Parathyroid adenoma (tissue), 2 donors: ENCODE measurements around the gene ZNF599.
A peak's percentile ranks its signal among the peaks of the same experiment; 100 is the strongest.

Experiments used
- H2AFZ ChIP-seq: fragments of 300-600 bp; sonication (generic); one replicate; pipeline ENCODE4 v1.7.0; 2017; ENCODE audit warnings: antibody characterized with exemption, mild to moderate bottlenecking
- H3K27ac ChIP-seq: fragments of 300-600 bp; sonication (generic); one replicate; pipeline ENCODE4 v1.7.0; 2017
- H3K27me3 ChIP-seq: fragments of 300-600 bp; sonication (generic); one replicate; pipeline ENCODE4 v1.7.0; 2017; ENCODE audit warnings: low read length; ENCODE audit not compliant: control insufficient read depth, insufficient read depth
- H3K36me3 ChIP-seq: fragments of 300-600 bp; sonication (generic); one replicate; pipeline ENCODE4 v1.7.0; 2017; ENCODE audit warnings: low read length; ENCODE audit not compliant: control insufficient read depth, insufficient read depth
- H3K4me1 ChIP-seq: fragments of 300-600 bp; sonication (generic); one replicate; pipeline ENCODE4 v1.7.0; 2017; ENCODE audit warnings: control low read depth
- H3K4me2 ChIP-seq: fragments of 300-600 bp; sonication (generic); one replicate; pipeline ENCODE4 v1.7.0; 2017; ENCODE audit warnings: low read length
- H3K4me3 ChIP-seq: fragments of 300-600 bp; sonication (generic); one replicate; pipeline ENCODE4 v1.7.0; 2017; ENCODE audit warnings: low read depth, low read length
- H3K79me2 ChIP-seq: fragments of 300-600 bp; sonication (generic); one replicate; pipeline ENCODE4 v1.7.0; 2017; ENCODE audit warnings: control low read depth
- H3K9ac ChIP-seq: fragments of 300-600 bp; sonication (generic); one replicate; pipeline ENCODE4 v1.7.0; 2017; ENCODE audit warnings: mild to moderate bottlenecking
- H3K9me3 ChIP-seq: fragments of 300-600 bp; sonication (generic); one replicate; pipeline ENCODE4 v1.7.0; 2017; ENCODE audit warnings: low read length; ENCODE audit not compliant: control insufficient read depth
- TF ChIP-seq, protein P1 (sequence below): fragments of 300-600 bp; sonication (generic); IDR thresholded peaks from one replicate; pipeline ENCODE4 v1.7.0; 2017; ENCODE audit warnings: antibody characterized with exemption, mild to moderate bottlenecking
- donor health status: primary hyperparathyroidism.

ZNF599 gene

GRCh38 chr19:34733266-34733745 is 39.7 kb downstream of the ZNF599 start:
- Histone ChIP-seq H3K9ac (peak overlapping the region; percentile 70), H3K4me3 (peak overlapping the region; percentile 87), H3K9me3 (no peaks in the 10 kb centered on the region), H3K4me1 (peaks cover 7% of the 10 kb centered on the region), H3K27me3 (no peaks in the 10 kb centered on the region), H3K36me3 (peaks cover 4% of the 10 kb centered on the region), H3K4me2 (peak overlapping the region; percentile 89), H3K79me2 (peaks cover 2% of the 10 kb centered on the region), H3K27ac (peak overlapping the region; percentile 89), H2AFZ (peak overlapping the region; percentile 90)
- TF ChIP-seq, protein P1, sequence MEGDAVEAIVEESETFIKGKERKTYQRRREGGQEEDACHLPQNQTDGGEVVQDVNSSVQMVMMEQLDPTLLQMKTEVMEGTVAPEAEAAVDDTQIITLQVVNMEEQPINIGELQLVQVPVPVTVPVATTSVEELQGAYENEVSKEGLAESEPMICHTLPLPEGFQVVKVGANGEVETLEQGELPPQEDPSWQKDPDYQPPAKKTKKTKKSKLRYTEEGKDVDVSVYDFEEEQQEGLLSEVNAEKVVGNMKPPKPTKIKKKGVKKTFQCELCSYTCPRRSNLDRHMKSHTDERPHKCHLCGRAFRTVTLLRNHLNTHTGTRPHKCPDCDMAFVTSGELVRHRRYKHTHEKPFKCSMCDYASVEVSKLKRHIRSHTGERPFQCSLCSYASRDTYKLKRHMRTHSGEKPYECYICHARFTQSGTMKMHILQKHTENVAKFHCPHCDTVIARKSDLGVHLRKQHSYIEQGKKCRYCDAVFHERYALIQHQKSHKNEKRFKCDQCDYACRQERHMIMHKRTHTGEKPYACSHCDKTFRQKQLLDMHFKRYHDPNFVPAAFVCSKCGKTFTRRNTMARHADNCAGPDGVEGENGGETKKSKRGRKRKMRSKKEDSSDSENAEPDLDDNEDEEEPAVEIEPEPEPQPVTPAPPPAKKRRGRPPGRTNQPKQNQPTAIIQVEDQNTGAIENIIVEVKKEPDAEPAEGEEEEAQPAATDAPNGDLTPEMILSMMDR, result no peak

DNA sequence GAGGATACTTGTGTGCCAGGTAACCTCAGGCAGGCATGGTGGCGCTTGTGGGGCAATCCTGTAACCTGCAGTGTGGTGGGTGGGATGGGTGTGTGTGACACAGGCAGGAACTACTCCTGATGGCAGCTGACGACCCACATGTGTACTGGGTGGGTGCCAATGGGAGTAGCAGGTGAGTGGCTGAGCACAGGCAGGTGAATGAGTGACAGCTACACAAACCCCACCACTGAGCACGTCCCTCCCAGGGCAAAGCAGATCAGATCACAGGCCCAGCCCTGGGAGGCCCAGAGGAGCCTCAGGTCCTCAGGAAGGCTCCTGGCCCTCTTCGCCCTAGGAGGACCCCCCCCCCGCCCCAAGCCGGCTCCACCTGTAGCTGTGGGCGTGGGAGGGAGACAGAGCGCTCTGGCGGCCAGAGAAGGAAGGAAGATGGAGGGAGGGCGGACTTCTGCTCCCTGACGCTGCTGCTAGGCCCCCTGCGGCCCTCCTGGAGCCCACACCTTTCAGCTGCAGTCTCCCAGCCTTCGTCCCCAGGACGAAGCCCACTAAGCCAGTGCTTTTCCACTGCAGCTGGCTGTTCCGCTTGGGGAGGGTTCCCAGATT is 40.3 kb downstream of the ZNF599 start:
- Histone ChIP-seq H3K27ac (peak overlapping the region; percentile 89), H3K9me3 (no peaks in the 10 kb centered on the region), H3K4me2 (peak overlapping the region; percentile 89), H3K4me1 (peaks cover 7% of the 10 kb centered on the region), H3K27me3 (no peaks in the 10 kb centered on the region), H3K79me2 (peaks cover 2% of the 10 kb centered on the region), H2AFZ (peak overlapping the region; percentile 90), H3K36me3 (peaks cover 4% of the 10 kb centered on the region), H3K9ac (no peak overlapping the region), H3K4me3 (peak overlapping the region; percentile 87)
- TF ChIP-seq, protein P1, result no peak

GRCh38 chr19:34731964-34732363 is 41.1 kb downstream of the ZNF599 start:
- peaks cover 7% of the 10 kb centered on the region for H3K4me1 ChIP-seq
- no peaks in the 10 kb centered on the region for H3K9me3 ChIP-seq
- H3K4me3 ChIP-seq, result no peak overlapping the region
- H3K79me2 ChIP-seq, result peaks cover 2% of the 10 kb centered on the region
- no peak overlapping the region for H3K9ac ChIP-seq
- no peak overlapping the region for H2AFZ ChIP-seq
- no peak overlapping the region for H3K4me2 ChIP-seq
- H3K36me3 ChIP-seq, result peaks cover 4% of the 10 kb centered on the region
- TF ChIP-seq, protein P1, result no peak
- no peak overlapping the region for H3K27ac ChIP-seq
- no peaks in the 10 kb centered on the region for H3K27me3 ChIP-seq

GRCh38 chr19:34731019-34731829 is 41.8 kb downstream of the ZNF599 start:
- Histone ChIP-seq H2AFZ (no peak overlapping the region), H3K79me2 (peaks cover 2% of the 10 kb centered on the region), H3K27me3 (no peaks in the 10 kb centered on the region), H3K27ac (no peak overlapping the region), H3K4me2 (no peak overlapping the region), H3K9ac (no peak overlapping the region), H3K4me3 (no peak overlapping the region), H3K4me1 (peaks cover 7% of the 10 kb centered on the region), H3K9me3 (no peaks in the 10 kb centered on the region), H3K36me3 (peaks cover 4% of the 10 kb centered on the region)
- TF ChIP-seq, protein P1, result no peak
